ENCODE measurements around the gene LRTM2.
"Not testable (repeated sequence)": the region's sequence is repeated elsewhere in the genome, so short reads cannot be mapped to it uniquely, and the experiment has no call there.

The LRTM2 gene

GRCh38 chr12:1815814-1816729, 4.3 kb upstream of the LRTM2 start:
- Histone ChIP-seq H3K9me3 (no peaks in the 10 kb centered on the region), H3K27me3 (peaks cover 0 to 22% of the 10 kb centered on the region in 2 donors), H3K4me1 (peaks cover 0 to 7% (median 2%) of the 10 kb centered on the region in 4 donors), H3K27ac (no peak overlapping the region), H3K36me3 (no peaks in the 10 kb centered on the region), H3K4me3 (no peak overlapping the region)
- intact Hi-C loops (cut with DNase I; ENCODE audit: low total_unique reads) = loop anchor here (10.0 kb wide), 1 partner anchor 99 kb away; the partner anchor contains the start of gene CACNA2D4
- DNase-seq = no peak
- TF ChIP-seq CTCF (IDR thresholded peaks at IDR 0.05) = no peak

GRCh38 chr12:1816730-1817348, 3.5 kb upstream of the LRTM2 start:
- Histone ChIP-seq H3K9me3 (no peaks in the 10 kb centered on the region), H3K4me3 (no peak overlapping the region), H3K27me3 (peaks cover 0 to 30% of the 10 kb centered on the region in 2 donors), H3K4me1 (peaks cover 0 to 7% (median 2%) of the 10 kb centered on the region in 4 donors), H3K27ac (no peak overlapping the region), H3K36me3 (no peaks in the 10 kb centered on the region)
- intact Hi-C loops (cut with DNase I; ENCODE audit: low total_unique reads) = loop anchor here (10.0 kb wide), 1 partner anchor 98 kb away; the partner anchor contains the start of gene CACNA2D4
- TF ChIP-seq CTCF (IDR thresholded peaks at IDR 0.05) = no peak
- no peak for DNase-seq

- H3K27me3 ChIP-seq = peaks cover 0 to 41% of the 10 kb centered on the region in 2 donors
- not testable (repeated sequence) for H3K27ac ChIP-seq, H3K4me1 ChIP-seq, H3K9me3 ChIP-seq, H3K36me3 ChIP-seq, H3K4me3 ChIP-seq, DNase-seq
- intact Hi-C loops (cut with DNase I; ENCODE audit: low total_unique reads) = loop anchor here (10.0 kb wide), 1 partner anchor 97 kb away; the partner anchor contains the start of gene CACNA2D4
Observed at GRCh38 chr12:1817928-1818327, 2.4 kb upstream of the LRTM2 start.

- H3K4me3 ChIP-seq = no peak overlapping the region
- H3K36me3 ChIP-seq = no peaks in the 10 kb centered on the region
- no peak for DNase-seq
- no peak overlapping the region for H3K27ac ChIP-seq
- H3K27me3 ChIP-seq = peaks cover 0 to 51% of the 10 kb centered on the region in 2 donors
- H3K4me1 ChIP-seq = peaks cover 0 to 7% (median 2%) of the 10 kb centered on the region in 4 donors
- H3K9me3 ChIP-seq = no peaks in the 10 kb centered on the region
- no peak for TF ChIP-seq CTCF (IDR thresholded peaks at IDR 0.05)
- intact Hi-C loops (cut with DNase I; ENCODE audit: low total_unique reads) = loop anchor here (10.0 kb wide), 1 partner anchor 96 kb away; the partner anchor contains the start of gene CACNA2D4
Observed at GRCh38 chr12:1819050-1819449, 1.3 kb upstream of the LRTM2 start.

GRCh38 chr12:1819571-1819970, 794 bp upstream of the LRTM2 start:
- intact Hi-C loops (cut with DNase I; ENCODE audit: low total_unique reads) = loop anchor here (10.0 kb wide), 1 partner anchor 95 kb away; the partner anchor contains the start of gene CACNA2D4
- peaks cover 0 to 51% of the 10 kb centered on the region in 2 donors for H3K27me3 ChIP-seq
- no peak overlapping the region for H3K4me3 ChIP-seq

More at GRCh38 chr12:1819571-1819970, 794 bp upstream of the LRTM2 start:
- Histone ChIP-seq H3K27ac (no peak overlapping the region), H3K4me1 (peaks cover 0 to 7% (median 2%) of the 10 kb centered on the region in 4 donors), H3K36me3 (no peaks in the 10 kb centered on the region), H3K9me3 (no peaks in the 10 kb centered on the region)
- DNase-seq = no peak
- no peak for TF ChIP-seq CTCF (IDR thresholded peaks at IDR 0.05)
